Inflammatory macrophage treated with lipopolysaccharide for 4 hours (primary cell): ENCODE results near the gene CD3D.
"Not testable (repeated sequence)": the region's sequence is repeated elsewhere in the genome, so short reads cannot be mapped to it uniquely, and the experiment has no call there.

Source experiments
- DNase-seq: peaks from one replicate; pipeline ENCODE4 v3.0.0-alpha.2; 2020

The CD3D gene

GRCh38 chr11:118338637-118339061, 3.9 kb downstream of the CD3D start:
- peak; percentile 6 for DNase-seq

GRCh38 chr11:118334745-118335144, 7.8 kb downstream of the CD3D start:
- no peak for DNase-seq

- DNase-seq, result no peak
Observed at GRCh38 chr11:118328745-118329144, 13.8 kb downstream of the CD3D start.

- DNase-seq, result no peak
Observed at GRCh38 chr11:118325283-118325682, 17.2 kb downstream of the CD3D start.

GRCh38 chr11:118322721-118323120, 19.8 kb downstream of the CD3D start:
- DNase-seq, result no peak

GRCh38 chr11:118321386-118322082, 21.0 kb downstream of the CD3D start:
- peak; percentile 53 for DNase-seq

- no peak for DNase-seq
Observed at GRCh38 chr11:118320515-118320914, 22.0 kb downstream of the CD3D start.

GRCh38 chr11:118319337-118319707, 23.2 kb downstream of the CD3D start:
- peak; percentile 87 for DNase-seq

- peak; percentile 88 for DNase-seq
Observed at GRCh38 chr11:118318581-118319336, 23.7 kb downstream of the CD3D start.

- no peak for DNase-seq
Observed at GRCh38 chr11:118318124-118318523, 24.4 kb downstream of the CD3D start.

GRCh38 chr11:118314988-118315411, 27.5 kb downstream of the CD3D start:
- no peak for DNase-seq

GRCh38 chr11:118313242-118313641, 29.3 kb downstream of the CD3D start:
- DNase-seq, result no peak

GRCh38 chr11:118312328-118312727, 30.2 kb downstream of the CD3D start:
- no peak for DNase-seq

- no peak for DNase-seq
Observed at GRCh38 chr11:118311518-118311917, 31.0 kb downstream of the CD3D start.

GRCh38 chr11:118310781-118311485, 31.6 kb downstream of the CD3D start:
- DNase-seq, result no peak

- no peak for DNase-seq
Observed at GRCh38 chr11:118310271-118310670, 32.2 kb downstream of the CD3D start.

- DNase-seq, result not testable (repeated sequence)
Observed at GRCh38 chr11:118308995-118309528, 33.4 kb downstream of the CD3D start.

- no peak for DNase-seq
Observed at GRCh38 chr11:118306556-118306955, 35.9 kb downstream of the CD3D start.

- DNase-seq, result no peak
Observed at GRCh38 chr11:118305726-118306125, 36.8 kb downstream of the CD3D start.

GRCh38 chr11:118304568-118305248, 37.8 kb downstream of the CD3D start, which contains the start of gene CD3E:
CD3E (plus strand) TSS chr11:118304730; CDS start chr11:118304953, 223 bp downstream.
- DNase-seq, result no peak

- DNase-seq, result no peak
Observed at GRCh38 chr11:118304227-118304567, 38.3 kb downstream of the CD3D start.

- no peak for DNase-seq
Observed at GRCh38 chr11:118301600-118302195, 40.8 kb downstream of the CD3D start.
